Suprapubic skin (tissue), 4 donors: ENCODE measurements around the gene ANXA4.

Source experiments
- EP300 ChIP-seq: sonication (generic); formaldehyde crosslinking; IDR thresholded peaks from one replicate; pipeline ENCODE4 v1.6.1; 2017; ENCODE audit warnings: antibody characterized with exemption
- POLR2AphosphoS5 ChIP-seq, 3 donors: sonication (generic); formaldehyde crosslinking; IDR thresholded peaks; one replicate each; pipeline ENCODE4 v1.6.1; 2017; ENCODE audit warnings: antibody characterized with exemption in 3 of 3
- TF ChIP-seq, protein P1 (sequence below), 2 donors: fragments of 200-600 bp in 1 of 2; fragments of 450-650 bp in 1 of 2; sonication (generic) in 1 of 2; IDR thresholded peaks; one replicate each; pipeline ENCODE4 v1.5.1; 2016 to 2019; ENCODE audit warnings: antibody characterized with exemption in 2 of 2, mild to moderate bottlenecking in 1 of 2, moderate library complexity in 1 of 2

DNA sequence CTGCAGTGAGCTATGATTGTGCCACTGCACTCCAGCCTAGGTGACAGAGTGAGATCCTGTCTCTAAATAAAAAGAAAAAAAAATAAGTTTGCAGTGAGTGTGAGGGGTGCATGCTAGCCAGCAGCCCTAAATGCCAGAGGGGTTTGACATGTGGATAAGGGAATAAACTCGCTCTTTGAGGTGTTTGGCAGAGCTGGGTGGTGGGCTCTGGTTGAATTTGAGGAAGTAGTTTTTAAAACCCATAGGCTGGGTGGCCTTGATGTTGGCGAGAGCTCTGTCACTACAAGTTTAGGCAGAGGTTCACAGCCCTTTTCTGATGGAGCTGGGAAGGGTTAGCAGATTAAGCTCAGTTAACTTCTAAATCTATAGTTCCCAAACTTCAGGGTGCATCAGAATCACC, 3.1 kb downstream of the ANXA4 start:
- TF ChIP-seq POLR2AphosphoS5 (IDR thresholded peaks at IDR 0.05): no peak
- TF ChIP-seq, protein P1, sequence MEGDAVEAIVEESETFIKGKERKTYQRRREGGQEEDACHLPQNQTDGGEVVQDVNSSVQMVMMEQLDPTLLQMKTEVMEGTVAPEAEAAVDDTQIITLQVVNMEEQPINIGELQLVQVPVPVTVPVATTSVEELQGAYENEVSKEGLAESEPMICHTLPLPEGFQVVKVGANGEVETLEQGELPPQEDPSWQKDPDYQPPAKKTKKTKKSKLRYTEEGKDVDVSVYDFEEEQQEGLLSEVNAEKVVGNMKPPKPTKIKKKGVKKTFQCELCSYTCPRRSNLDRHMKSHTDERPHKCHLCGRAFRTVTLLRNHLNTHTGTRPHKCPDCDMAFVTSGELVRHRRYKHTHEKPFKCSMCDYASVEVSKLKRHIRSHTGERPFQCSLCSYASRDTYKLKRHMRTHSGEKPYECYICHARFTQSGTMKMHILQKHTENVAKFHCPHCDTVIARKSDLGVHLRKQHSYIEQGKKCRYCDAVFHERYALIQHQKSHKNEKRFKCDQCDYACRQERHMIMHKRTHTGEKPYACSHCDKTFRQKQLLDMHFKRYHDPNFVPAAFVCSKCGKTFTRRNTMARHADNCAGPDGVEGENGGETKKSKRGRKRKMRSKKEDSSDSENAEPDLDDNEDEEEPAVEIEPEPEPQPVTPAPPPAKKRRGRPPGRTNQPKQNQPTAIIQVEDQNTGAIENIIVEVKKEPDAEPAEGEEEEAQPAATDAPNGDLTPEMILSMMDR (IDR thresholded peaks at IDR 0.05): no peak
- TF ChIP-seq EP300: no peak
